HEK293T (cell line): Measurements from ENCODE around the gene AP3S2.

Experiments
- BHLHE40 ChIP-seq: fragments of 450-650 bp; IDR thresholded peaks from 2 replicates; pipeline ENCODE4 v1.6.1; 2016; ENCODE audit warnings: mild to moderate bottlenecking, moderate library complexity, borderline replicate concordance
- ELF4 ChIP-seq: fragments of 450-650 bp; IDR thresholded peaks from 2 replicates; pipeline ENCODE4 v1.6.1; 2017; ENCODE audit warnings: antibody characterized with exemption
- HDGF ChIP-seq: fragments of 450-650 bp; IDR thresholded peaks from 2 replicates; pipeline ENCODE4 v1.6.1; 2017; ENCODE audit warnings: antibody characterized with exemption, borderline replicate concordance
- SP1 ChIP-seq: fragments of 450-650 bp; IDR thresholded peaks from 2 replicates; pipeline ENCODE4 v1.6.1; 2017

DNA sequence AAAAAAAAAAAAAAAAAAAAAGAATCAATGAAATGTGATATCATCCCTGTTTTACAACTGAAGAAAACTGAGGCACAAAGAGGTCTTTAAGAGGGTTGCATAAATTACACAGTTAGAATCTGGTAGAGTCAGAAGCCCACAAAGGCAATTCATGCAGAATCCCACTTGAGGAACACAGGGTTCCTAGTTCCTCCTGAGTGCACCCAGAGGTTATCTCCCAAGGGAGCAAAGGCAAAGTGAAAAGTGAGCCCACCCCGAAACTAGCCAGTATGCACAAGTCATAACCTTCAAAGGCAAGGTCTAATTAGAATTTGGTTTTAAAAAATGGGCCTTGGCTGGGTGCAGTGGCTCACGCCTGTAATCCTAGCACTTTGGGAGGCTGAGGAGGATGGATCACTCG, 37.8 kb downstream of the AP3S2 start:
- TF ChIP-seq SP1 (no peak), HDGF (no peak), ELF4 (no peak), BHLHE40 (no peak)
